Measurements from ENCODE around the gene SLC26A9.
"Not testable (repeated sequence)": the region's sequence is repeated elsewhere in the genome, so short reads cannot be mapped to it uniquely, and the experiment has no call there.

SLC26A9 gene

DNA sequence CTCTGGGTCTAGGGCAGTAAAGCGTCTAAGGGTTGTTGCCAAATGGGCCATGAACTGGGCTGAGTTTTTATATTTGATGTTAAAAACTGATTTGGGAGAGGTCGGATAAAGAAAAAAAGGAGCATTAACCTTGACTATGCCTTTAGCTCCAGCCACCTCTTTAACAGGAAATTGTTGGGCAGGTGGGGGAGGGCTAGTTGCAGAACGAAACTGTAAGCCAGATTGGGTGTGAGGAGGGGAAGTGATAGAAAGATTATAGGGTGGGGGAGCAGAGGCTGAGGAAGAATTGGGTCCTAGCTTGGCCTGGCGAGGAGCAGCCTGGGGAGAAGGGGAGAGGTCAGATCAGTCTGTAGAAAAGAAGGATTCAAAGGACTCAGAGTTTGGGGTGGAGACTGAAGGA lies 54.2 kb downstream of the SLC26A9 start:
- not testable (repeated sequence) for DNase-seq

DNA sequence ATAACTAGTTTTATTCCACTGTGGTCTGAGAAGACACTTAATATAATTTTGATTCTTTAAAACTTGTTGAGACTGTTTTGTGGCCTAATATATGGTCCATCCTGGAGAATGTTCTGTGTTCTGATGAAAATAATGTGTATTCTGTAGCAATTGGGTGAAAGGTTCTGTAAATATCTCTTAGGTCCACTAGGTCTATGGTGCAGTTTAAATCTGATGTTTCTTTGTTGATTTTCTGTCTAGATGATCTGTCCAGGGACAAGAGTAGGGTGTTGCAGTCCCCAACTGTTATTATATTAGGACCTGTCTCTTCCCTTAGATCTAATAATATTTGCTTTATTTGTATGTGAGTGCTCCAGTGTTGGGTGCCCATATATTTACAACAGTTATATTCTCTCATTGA lies 59.5 kb downstream of the SLC26A9 start:
- no peak for DNase-seq

DNA sequence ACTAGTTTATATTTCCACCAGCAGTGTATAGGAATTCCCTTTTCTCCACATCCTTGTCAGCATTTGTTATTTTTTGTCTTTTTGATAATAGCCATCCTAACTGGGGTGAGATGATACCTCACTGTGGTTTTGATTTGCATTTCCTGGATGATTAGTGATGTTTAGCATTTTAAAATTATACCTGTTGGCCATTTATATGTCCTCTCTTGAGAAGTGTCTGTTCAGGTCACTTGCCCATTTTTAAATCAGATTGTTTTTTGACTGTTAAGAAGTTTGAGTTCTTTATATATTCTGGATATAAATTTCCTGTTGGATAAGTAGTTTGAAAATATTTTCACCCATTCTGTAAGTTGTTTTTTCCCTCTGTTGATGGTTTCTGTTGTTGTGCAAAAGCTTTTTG lies 62.3 kb downstream of the SLC26A9 start:
- no peak for DNase-seq

DNA sequence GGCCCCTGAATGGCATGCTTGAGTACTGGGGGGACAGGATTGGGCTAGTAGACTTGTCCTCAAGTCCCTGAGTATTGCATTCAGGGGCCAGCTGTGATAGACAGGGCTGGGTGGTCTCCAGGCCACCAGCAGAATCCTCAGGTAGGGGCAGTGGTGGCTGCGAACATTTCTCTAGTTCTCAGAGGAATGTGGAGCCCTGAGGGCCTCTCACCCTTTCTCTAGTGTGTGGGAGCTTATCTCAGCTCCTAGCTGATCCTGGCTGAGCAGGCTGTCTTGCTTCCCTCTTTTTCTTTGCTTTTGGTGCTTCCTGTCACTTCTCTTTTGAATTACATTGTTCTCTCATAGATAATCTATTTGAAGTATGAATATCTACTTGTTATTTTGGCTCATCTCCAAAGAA lies 63.3 kb downstream of the SLC26A9 start:
- DNase-seq: no peak

DNA sequence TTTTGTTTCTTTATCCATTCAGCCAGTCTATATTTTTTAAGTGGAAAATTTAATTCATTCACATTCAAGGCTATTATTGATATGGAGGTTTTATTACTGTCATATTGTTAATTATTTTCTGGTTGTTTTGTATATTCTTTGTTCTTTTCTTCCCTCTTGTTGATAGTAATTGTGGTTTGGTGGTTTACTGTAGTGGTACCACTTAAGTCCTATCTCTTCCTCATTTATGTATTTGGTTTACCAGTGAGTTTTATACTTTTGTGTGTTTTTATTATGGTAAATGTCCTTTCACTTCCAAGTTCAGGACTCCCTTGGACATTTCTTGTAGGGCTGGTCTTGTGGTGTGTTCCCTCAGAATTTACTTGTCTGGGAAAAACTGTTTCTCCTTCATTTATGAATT lies 65.2 kb downstream of the SLC26A9 start:
- no peak for DNase-seq

DNA sequence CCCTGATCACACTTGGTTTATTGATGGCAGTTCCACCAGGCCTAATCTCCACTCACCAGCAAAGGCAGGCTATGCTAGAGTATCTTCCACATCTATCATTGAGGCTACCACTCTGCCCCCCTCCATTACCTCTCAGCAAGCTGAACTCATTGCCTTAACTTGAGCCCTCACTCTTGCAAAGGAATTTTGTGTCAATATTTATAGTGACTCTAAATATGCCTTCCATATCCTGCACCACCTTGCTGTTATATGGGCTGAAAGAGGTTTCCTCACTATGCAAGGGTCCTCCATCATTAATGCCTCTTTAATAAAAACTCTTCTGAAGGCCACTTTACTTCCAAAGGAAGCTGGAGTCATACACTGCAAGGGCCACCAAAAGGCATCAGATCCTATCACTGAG lies 70.1 kb downstream of the SLC26A9 start:
- not testable (repeated sequence) for DNase-seq

DNA sequence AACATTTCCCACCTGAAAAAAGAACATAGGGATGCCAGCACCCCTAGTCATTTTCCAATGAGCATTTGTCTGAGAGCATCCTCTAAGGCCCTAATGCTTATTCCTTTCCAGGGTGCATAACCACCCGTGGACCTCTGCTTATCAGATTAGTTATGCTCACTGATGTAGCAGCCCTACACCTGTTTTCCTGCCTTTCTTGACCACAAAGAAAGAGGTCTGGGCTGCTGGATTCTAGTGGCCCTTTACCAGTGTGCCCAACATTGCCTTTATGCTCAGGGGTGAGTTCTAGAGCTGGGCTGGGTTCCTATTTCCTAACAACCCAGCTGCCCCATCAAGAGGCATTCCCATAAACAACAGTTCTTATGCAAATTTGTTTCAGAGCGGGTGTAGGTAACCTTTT lies 73.0 kb downstream of the SLC26A9 start:
- no peak for DNase-seq
